Neural cell (in vitro differentiated cells): ENCODE measurements around the gene PSMB3. TPM values are rescaled to one million over a fixed set of nuclear protein-coding genes. Genes with fewer than 3 reads are reported as not detected.

ENCODE experiments used
- H2AFZ ChIP-seq: fragments of 200-600, 300-800 bp; sonication (generic), shearing (Covaris generic); 2 replicates; pipeline ENCODE4 v1.6.0; 2014; ENCODE audit warnings: low read depth, mild to moderate bottlenecking, antibody characterized with exemption, low read length, moderate library complexity
- H3F3A ChIP-seq: fragments of 200-600 bp; shearing (Covaris generic); 2 replicates; pipeline ENCODE4 v1.6.1; 2016; ENCODE audit warnings: mild to moderate bottlenecking, moderate library complexity, mixed read lengths, antibody characterized with exemption, low read length; ENCODE audit not compliant: insufficient read depth, poor library complexity, severe bottlenecking
- H3K27ac ChIP-seq: fragments of 200-600, 300-800 bp; sonication (generic), shearing (Covaris generic); 2 replicates; pipeline ENCODE4 v1.5.1; 2014; ENCODE audit warnings: mild to moderate bottlenecking, low read length, moderate library complexity
- H3K27me3 ChIP-seq: fragments of 300-800, 200-600 bp; sonication (generic), shearing (Covaris generic); 2 replicates; pipeline ENCODE4 v1.6.0; 2014; ENCODE audit warnings: mild to moderate bottlenecking, low read depth, low read length, moderate library complexity; ENCODE audit not compliant: insufficient read depth
- H3K36me3 ChIP-seq: fragments of 300-800, 200-600 bp; sonication (generic), shearing (Covaris generic); 2 replicates; pipeline ENCODE4 v1.5.1; 2014; ENCODE audit warnings: mild to moderate bottlenecking, antibody characterized with exemption, low read length, moderate library complexity; ENCODE audit not compliant: insufficient read depth
- H3K4me2 ChIP-seq: fragments of 300-800, 200-600 bp; sonication (generic), shearing (Covaris generic); 2 replicates; pipeline ENCODE4 v1.6.0; 2014; ENCODE audit warnings: mild to moderate bottlenecking, low read length
- H3K4me3 ChIP-seq: fragments of 300-800, 200-600 bp; sonication (generic), shearing (Covaris generic); 2 replicates; pipeline ENCODE4 v1.5.1; 2014; ENCODE audit warnings: mild to moderate bottlenecking, low read length, moderate library complexity
- H3K79me2 ChIP-seq: fragments of 200-600 bp; shearing (Covaris generic); replicated peaks from 2 replicates; pipeline ENCODE4 v1.6.0; 2014; ENCODE audit warnings: mild to moderate bottlenecking, low read length, moderate library complexity; ENCODE audit not compliant: insufficient read depth
- H3K9ac ChIP-seq: fragments of 300-800, 200-600 bp; sonication (generic), shearing (Covaris generic); 2 replicates; pipeline ENCODE4 v1.6.1; 2016; ENCODE audit warnings: mild to moderate bottlenecking, low read length, mixed read lengths
- H3K9me2 ChIP-seq: fragments of 200-600 bp; shearing (Covaris generic); 2 replicates; pipeline ENCODE4 v1.6.1; 2016; ENCODE audit warnings: mild to moderate bottlenecking, low read length, mixed read lengths; ENCODE audit not compliant: insufficient read depth
- H3K9me3 ChIP-seq: fragments of 200-600, 300-800 bp; sonication (generic), shearing (Covaris generic); 2 replicates; pipeline ENCODE4 v1.6.1; 2016; ENCODE audit warnings: mild to moderate bottlenecking, mixed run types, low read length, moderate library complexity, mixed read lengths
- H4K20me1 ChIP-seq: fragments of 200-600 bp; shearing (Covaris generic); 2 replicates; pipeline ENCODE4 v1.6.1; 2016; ENCODE audit warnings: mild to moderate bottlenecking, mixed run types; ENCODE audit not compliant: insufficient read depth
- EP300 ChIP-seq: fragments of 450-650 bp; conservative IDR thresholded peaks from 2 replicates; pipeline ENCODE4 v1.6.1; 2014; ENCODE audit warnings: antibody characterized with exemption, mild to moderate bottlenecking, moderate library complexity; ENCODE audit not compliant: poor library complexity, severe bottlenecking
- EZH2 ChIP-seq: fragments of 200-600, 300-800 bp; shearing (Covaris generic), sonication (generic); IDR thresholded peaks from 2 replicates; pipeline ENCODE4 v1.6.1; 2014; ENCODE audit warnings: antibody characterized with exemption, low read length, borderline replicate concordance, mild to moderate bottlenecking; ENCODE audit not compliant: insufficient read depth, poor library complexity, severe bottlenecking
- MXI1 ChIP-seq: fragments of 450-650 bp; conservative IDR thresholded peaks from 2 replicates; pipeline ENCODE4 v1.6.1; 2014; ENCODE audit warnings: antibody characterized with exemption, mild to moderate bottlenecking; ENCODE audit not compliant: poor library complexity, severe bottlenecking
- POLR2AphosphoS5 ChIP-seq: IDR thresholded peaks from 2 replicates; pipeline ENCODE4 v1.6.1; 2012
- RAD21 ChIP-seq: fragments of 450-650 bp; conservative IDR thresholded peaks from 2 replicates; pipeline ENCODE4 v1.6.1; 2014; ENCODE audit warnings: antibody characterized with exemption, mild to moderate bottlenecking, moderate library complexity
- SMC3 ChIP-seq: fragments of 450-650 bp; conservative IDR thresholded peaks from 2 replicates; pipeline ENCODE4 v1.6.1; 2014; ENCODE audit warnings: antibody characterized with exemption, mild to moderate bottlenecking, moderate library complexity; ENCODE audit not compliant: poor library complexity
- TAF1 ChIP-seq: IDR thresholded peaks from 2 replicates; pipeline ENCODE4 v1.6.1; 2012; ENCODE audit warnings: low read depth
- polyA plus RNA-seq: library from polyadenylated mRNA; depleted of rRNA; stranded (reverse); fragments of >200 nt; gene quantifications from 2 replicates; pipeline ENCODE4 v1.2.3, GENCODE V29; 2014
- TF ChIP-seq, protein P1 (sequence below): IDR thresholded peaks from 2 replicates; pipeline ENCODE4 v1.6.1; 2012; ENCODE audit warnings: borderline replicate concordance
- TF ChIP-seq, protein P2 (sequence below): fragments of 450-650 bp; IDR thresholded peaks from 2 replicates; pipeline ENCODE4 v1.5.1; 2014; ENCODE audit warnings: antibody characterized with exemption, mild to moderate bottlenecking, moderate library complexity; ENCODE audit not compliant: poor library complexity, severe bottlenecking

PSMB3 gene
- polyA plus RNA-seq, 1 donor from 2014 or later = 338 TPM

DNA sequence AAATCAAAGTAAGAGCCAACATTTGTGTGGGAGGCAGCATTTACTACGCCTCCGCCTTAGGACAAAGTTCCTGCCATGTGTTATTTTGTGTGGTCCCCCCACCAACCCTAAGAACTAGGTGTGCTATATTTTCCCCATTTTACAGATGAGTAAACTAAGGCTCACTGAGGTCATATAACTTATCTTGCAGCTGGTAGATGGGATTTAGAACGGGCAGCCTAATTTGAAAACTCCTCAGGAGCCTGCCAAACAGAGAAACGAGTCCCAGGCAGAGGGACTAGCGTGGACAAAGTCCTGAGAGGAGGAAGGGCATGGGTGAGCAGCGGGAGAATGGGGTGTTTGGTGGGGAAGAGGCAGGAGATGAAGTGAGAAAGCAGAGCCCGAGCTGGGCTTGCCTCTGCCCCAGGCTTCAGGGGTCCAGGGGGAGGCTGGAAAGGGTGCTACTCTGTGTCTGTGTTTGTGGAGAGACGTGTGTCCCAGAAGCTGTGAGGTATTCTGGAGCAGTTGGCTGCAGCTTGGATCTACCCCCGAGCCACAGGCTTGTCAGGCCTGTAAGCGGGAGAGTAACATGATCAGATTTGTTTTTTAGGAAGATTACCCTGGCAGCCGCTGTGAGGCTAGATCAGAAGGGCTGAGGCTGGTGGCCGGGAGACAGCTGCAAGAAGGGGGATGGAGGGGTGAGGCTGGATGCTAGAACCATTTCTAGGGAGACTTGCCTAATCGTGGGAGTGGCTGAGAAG, 42.5 kb upstream of the PSMB3 start:
- Histone ChIP-seq H3K27ac (no peak overlapping the region), H3K4me2 (no peak overlapping the region), H3K9me2 (no peaks in the 10 kb centered on the region), H4K20me1 (no peaks in the 10 kb centered on the region), H3K9me3 (no peaks in the 10 kb centered on the region), H3F3A (no peaks in the 10 kb centered on the region), H3K4me3 (no peak overlapping the region), H3K36me3 (no peaks in the 10 kb centered on the region), H2AFZ (no peak overlapping the region), H3K27me3 (no peaks in the 10 kb centered on the region), H3K9ac (no peak overlapping the region), H3K79me2 (peaks cover 10% of the 10 kb centered on the region)
- no peak for TF ChIP-seq POLR2AphosphoS5
- TF ChIP-seq RAD21 = no peak
- no peak for TF ChIP-seq MXI1
- TF ChIP-seq EP300 = no peak

DNA sequence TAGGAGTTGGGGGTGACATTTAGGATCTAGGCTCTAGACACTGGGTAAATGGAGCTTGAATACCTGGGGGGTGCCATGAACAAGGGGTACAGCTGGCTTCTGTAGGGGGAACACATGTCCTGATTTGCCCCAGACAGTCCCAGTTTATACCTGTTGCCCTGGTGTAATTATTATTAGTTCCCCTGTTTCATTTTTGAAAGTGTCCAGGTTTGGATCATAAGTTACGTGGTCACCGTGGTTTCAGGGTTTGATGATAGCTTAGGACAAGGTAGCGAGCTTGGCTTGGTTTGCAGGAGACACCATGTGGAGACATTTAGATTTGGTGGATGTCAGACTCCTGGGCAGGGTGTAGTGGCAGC, 42.0 kb upstream of the PSMB3 start:
- Histone ChIP-seq H2AFZ (no peak overlapping the region), H3K27ac (no peak overlapping the region), H3K4me3 (no peak overlapping the region), H3K9ac (no peak overlapping the region), H3K9me2 (no peaks in the 10 kb centered on the region), H3K27me3 (no peaks in the 10 kb centered on the region), H3K36me3 (no peaks in the 10 kb centered on the region), H3F3A (no peaks in the 10 kb centered on the region), H4K20me1 (no peaks in the 10 kb centered on the region), H3K9me3 (no peaks in the 10 kb centered on the region), H3K79me2 (peaks cover 10% of the 10 kb centered on the region), H3K4me2 (no peak overlapping the region)
- TF ChIP-seq SMC3 (no peak), POLR2AphosphoS5 (no peak), RAD21 (no peak), TAF1 (no peak), MXI1 (no peak), EZH2 (no peak), EP300 (no peak)
- TF ChIP-seq, protein P1, sequence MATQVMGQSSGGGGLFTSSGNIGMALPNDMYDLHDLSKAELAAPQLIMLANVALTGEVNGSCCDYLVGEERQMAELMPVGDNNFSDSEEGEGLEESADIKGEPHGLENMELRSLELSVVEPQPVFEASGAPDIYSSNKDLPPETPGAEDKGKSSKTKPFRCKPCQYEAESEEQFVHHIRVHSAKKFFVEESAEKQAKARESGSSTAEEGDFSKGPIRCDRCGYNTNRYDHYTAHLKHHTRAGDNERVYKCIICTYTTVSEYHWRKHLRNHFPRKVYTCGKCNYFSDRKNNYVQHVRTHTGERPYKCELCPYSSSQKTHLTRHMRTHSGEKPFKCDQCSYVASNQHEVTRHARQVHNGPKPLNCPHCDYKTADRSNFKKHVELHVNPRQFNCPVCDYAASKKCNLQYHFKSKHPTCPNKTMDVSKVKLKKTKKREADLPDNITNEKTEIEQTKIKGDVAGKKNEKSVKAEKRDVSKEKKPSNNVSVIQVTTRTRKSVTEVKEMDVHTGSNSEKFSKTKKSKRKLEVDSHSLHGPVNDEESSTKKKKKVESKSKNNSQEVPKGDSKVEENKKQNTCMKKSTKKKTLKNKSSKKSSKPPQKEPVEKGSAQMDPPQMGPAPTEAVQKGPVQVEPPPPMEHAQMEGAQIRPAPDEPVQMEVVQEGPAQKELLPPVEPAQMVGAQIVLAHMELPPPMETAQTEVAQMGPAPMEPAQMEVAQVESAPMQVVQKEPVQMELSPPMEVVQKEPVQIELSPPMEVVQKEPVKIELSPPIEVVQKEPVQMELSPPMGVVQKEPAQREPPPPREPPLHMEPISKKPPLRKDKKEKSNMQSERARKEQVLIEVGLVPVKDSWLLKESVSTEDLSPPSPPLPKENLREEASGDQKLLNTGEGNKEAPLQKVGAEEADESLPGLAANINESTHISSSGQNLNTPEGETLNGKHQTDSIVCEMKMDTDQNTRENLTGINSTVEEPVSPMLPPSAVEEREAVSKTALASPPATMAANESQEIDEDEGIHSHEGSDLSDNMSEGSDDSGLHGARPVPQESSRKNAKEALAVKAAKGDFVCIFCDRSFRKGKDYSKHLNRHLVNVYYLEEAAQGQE = no peak
- TF ChIP-seq, protein P2, sequence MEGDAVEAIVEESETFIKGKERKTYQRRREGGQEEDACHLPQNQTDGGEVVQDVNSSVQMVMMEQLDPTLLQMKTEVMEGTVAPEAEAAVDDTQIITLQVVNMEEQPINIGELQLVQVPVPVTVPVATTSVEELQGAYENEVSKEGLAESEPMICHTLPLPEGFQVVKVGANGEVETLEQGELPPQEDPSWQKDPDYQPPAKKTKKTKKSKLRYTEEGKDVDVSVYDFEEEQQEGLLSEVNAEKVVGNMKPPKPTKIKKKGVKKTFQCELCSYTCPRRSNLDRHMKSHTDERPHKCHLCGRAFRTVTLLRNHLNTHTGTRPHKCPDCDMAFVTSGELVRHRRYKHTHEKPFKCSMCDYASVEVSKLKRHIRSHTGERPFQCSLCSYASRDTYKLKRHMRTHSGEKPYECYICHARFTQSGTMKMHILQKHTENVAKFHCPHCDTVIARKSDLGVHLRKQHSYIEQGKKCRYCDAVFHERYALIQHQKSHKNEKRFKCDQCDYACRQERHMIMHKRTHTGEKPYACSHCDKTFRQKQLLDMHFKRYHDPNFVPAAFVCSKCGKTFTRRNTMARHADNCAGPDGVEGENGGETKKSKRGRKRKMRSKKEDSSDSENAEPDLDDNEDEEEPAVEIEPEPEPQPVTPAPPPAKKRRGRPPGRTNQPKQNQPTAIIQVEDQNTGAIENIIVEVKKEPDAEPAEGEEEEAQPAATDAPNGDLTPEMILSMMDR = no peak
